HG03442 (cell line): ENCODE measurements around the gene SLC12A5.

Experiments
- ATAC-seq: cut with Tn5 transposase; IDR thresholded peaks from one replicate; pipeline ENCODE4 v1.9.1; 2021; ENCODE audit warnings: mild to moderate bottlenecking, moderate library complexity; ENCODE audit not compliant: unreplicated experiment

SLC12A5 gene

GRCh38 chr20:46006022-46006705 lies 22.9 kb upstream of the SLC12A5 start:
- no peak for ATAC-seq

- no peak for ATAC-seq
Measured at GRCh38 chr20:46006964-46007363, 22.1 kb upstream of the SLC12A5 start.

- no peak for ATAC-seq
Measured at GRCh38 chr20:46007671-46008070, 21.3 kb upstream of the SLC12A5 start.

- no peak for ATAC-seq
Measured at GRCh38 chr20:46009816-46010215, 19.2 kb upstream of the SLC12A5 start.

GRCh38 chr20:46010491-46011391 lies 18.3 kb upstream of the SLC12A5 start:
- ATAC-seq, result no peak

GRCh38 chr20:46011631-46012482 lies 17.2 kb upstream of the SLC12A5 start:
- no peak for ATAC-seq

- no peak for ATAC-seq
Measured at GRCh38 chr20:46012921-46013320, 16.1 kb upstream of the SLC12A5 start.

GRCh38 chr20:46013322-46013828 lies 15.6 kb upstream of the SLC12A5 start:
- ATAC-seq, result no peak

GRCh38 chr20:46013829-46014516 lies 15.0 kb upstream of the SLC12A5 start:
- peak; percentile 58 for ATAC-seq

GRCh38 chr20:46014517-46015396 lies 14.3 kb upstream of the SLC12A5 start:
- no peak for ATAC-seq

GRCh38 chr20:46017272-46017671 lies 11.7 kb upstream of the SLC12A5 start:
- ATAC-seq, result no peak

- ATAC-seq, result no peak
Measured at GRCh38 chr20:46018112-46018511, 10.9 kb upstream of the SLC12A5 start.

- ATAC-seq, result no peak
Measured at GRCh38 chr20:46018611-46019010, 10.4 kb upstream of the SLC12A5 start.

GRCh38 chr20:46020555-46020954 lies 8.5 kb upstream of the SLC12A5 start:
- ATAC-seq, result no peak

- ATAC-seq, result no peak
Measured at GRCh38 chr20:46021361-46022359, 7.4 kb upstream of the SLC12A5 start.

GRCh38 chr20:46022411-46023147 lies 6.4 kb upstream of the SLC12A5 start:
- no peak for ATAC-seq

- ATAC-seq, result no peak
Measured at GRCh38 chr20:46023148-46023484, 5.9 kb upstream of the SLC12A5 start.

GRCh38 chr20:46023999-46024398 lies 5.0 kb upstream of the SLC12A5 start:
- ATAC-seq, result no peak
